Hepatocyte (in vitro differentiated cells): ENCODE data around the gene LLGL2.

Experiments
- EZH2 ChIP-seq: fragments of 200-600 bp; sonication (generic); IDR thresholded peaks from 2 replicates; pipeline ENCODE4 v1.6.1; 2016; ENCODE audit warnings: antibody characterized with exemption, mild to moderate bottlenecking, borderline replicate concordance
- EZH2phosphoT487 ChIP-seq: fragments of 200-600 bp; sonication (generic); IDR thresholded peaks from one replicate; pipeline ENCODE4 v1.6.1; 2018; ENCODE audit warnings: antibody characterized with exemption, mild to moderate bottlenecking, low read depth, moderate library complexity; ENCODE audit not compliant: unreplicated experiment, severe bottlenecking
- TF ChIP-seq, protein P1 (sequence below): fragments of 200-600 bp; sonication (generic); IDR thresholded peaks from 2 replicates; pipeline ENCODE4 v1.5.1; 2016; ENCODE audit warnings: antibody characterized with exemption, mild to moderate bottlenecking; ENCODE audit not compliant: poor library complexity

DNA sequence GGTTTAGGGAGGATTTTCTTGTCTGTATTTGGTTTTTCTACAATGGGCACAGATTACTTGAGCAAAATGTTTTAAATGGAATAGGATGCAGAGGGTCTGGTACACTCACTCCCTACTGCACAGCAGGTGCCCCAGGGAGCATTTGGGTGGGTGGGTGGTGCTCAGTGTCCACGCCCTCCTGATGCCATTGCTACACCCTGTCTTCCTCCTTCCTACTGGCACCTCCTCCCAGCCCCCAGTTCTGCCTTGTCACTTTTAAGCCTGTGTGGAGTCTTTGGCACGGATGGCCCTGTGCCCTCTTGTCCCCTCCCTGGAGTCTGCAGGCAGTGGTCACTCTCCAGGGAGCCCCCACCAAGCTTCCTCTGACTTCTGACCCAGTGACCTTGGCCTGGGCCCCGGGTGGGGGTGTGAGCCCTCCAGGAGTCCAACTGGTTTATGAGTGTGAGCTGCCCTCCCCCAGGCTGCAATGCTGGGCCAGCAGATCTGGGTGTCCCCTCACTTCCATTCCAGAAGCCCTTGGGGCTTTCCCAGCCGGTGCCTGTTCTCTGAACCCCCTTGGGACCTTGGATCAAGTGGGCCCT, 15.5 kb downstream of the LLGL2 start:
- TF ChIP-seq, protein P1, sequence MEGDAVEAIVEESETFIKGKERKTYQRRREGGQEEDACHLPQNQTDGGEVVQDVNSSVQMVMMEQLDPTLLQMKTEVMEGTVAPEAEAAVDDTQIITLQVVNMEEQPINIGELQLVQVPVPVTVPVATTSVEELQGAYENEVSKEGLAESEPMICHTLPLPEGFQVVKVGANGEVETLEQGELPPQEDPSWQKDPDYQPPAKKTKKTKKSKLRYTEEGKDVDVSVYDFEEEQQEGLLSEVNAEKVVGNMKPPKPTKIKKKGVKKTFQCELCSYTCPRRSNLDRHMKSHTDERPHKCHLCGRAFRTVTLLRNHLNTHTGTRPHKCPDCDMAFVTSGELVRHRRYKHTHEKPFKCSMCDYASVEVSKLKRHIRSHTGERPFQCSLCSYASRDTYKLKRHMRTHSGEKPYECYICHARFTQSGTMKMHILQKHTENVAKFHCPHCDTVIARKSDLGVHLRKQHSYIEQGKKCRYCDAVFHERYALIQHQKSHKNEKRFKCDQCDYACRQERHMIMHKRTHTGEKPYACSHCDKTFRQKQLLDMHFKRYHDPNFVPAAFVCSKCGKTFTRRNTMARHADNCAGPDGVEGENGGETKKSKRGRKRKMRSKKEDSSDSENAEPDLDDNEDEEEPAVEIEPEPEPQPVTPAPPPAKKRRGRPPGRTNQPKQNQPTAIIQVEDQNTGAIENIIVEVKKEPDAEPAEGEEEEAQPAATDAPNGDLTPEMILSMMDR: no peak
- TF ChIP-seq EZH2phosphoT487: no peak
- no peak for TF ChIP-seq EZH2
